Stimulated activated CD4-positive, alpha-beta T cell treated with anti-CD3 and anti-CD28 coated beads, Interleukin-12 subunit alpha, Interleukin-12 subunit beta, amount 100 ng/mL, for 4 hours (primary cell): Measurements from ENCODE around the gene DLL1.
"Not testable (repeated sequence)": the region's sequence is repeated elsewhere in the genome, so short reads cannot be mapped to it uniquely, and the experiment has no call there.

ENCODE experiments used
- DNase-seq: peaks from one replicate; pipeline ENCODE4 v3.0.0-alpha.2; 2020

DLL1 gene, protein sequence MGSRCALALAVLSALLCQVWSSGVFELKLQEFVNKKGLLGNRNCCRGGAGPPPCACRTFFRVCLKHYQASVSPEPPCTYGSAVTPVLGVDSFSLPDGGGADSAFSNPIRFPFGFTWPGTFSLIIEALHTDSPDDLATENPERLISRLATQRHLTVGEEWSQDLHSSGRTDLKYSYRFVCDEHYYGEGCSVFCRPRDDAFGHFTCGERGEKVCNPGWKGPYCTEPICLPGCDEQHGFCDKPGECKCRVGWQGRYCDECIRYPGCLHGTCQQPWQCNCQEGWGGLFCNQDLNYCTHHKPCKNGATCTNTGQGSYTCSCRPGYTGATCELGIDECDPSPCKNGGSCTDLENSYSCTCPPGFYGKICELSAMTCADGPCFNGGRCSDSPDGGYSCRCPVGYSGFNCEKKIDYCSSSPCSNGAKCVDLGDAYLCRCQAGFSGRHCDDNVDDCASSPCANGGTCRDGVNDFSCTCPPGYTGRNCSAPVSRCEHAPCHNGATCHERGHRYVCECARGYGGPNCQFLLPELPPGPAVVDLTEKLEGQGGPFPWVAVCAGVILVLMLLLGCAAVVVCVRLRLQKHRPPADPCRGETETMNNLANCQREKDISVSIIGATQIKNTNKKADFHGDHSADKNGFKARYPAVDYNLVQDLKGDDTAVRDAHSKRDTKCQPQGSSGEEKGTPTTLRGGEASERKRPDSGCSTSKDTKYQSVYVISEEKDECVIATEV

DNA sequence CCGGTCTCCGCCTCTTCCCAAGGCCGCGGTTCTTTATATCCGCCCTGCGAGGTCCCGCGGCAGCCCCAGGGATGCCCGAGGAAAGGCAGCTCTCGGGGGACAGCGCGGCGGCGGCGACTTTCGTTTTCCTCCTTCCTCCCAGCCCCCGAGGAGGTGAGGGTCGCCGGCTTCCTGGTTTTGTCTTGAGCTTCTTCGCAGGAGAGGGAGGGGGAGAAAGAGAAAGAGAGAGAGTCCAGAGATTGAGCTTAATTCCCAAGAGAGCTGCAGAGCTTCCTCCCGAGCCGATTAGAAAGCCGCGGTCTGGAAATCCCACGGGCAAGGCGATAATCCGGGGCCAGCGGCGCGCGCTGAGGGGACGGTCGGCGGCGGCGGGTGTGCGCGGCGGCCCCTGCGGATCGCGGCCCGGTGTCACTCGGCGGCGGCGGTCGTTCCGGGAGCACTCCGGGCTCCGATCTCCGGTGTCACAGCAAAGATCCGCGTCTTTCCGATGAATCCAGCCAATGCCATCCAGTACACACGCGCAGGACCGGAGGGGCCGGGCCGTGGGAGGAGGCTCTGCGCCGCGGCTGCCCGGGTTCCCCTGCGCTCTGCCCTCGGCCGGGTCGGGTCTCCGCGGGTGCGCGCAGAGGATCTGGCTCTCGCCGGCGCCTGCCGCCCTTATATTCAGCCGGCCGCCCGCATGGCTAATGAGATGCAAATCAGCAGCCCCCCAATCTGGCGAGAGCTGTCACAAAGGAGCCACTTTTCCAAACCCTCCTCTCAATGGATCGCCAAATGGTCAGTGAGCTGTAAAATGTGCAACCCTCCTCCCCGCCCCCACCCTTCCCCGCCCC, at the start of gene DLL1:
TSS of gene DLL1 (minus strand) at position 783 of the 833 bp plus-strand sequence. CDS start 939 bp downstream, outside the sequence.
- DNase-seq: no peak

DNA sequence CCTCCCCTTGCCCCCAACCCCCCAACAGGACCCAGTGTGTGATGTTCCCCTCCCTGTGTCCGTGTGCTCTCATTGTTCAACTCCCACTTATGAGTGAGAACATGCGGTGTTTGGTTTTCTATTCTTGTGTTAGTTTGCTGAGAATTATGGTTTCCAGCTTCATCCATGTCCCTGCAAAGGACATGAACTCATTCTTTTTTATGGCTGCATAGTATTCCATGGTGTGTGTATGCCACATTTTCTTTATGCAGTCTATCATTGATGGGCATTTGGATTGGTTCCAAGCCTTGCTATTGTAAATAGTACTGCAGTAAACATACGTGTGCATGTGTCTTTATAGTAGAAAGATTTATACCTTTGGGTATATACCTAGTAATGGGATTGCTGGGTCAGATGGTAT, 44.3 kb upstream of the DLL1 start:
- not testable (repeated sequence) for DNase-seq

DNA sequence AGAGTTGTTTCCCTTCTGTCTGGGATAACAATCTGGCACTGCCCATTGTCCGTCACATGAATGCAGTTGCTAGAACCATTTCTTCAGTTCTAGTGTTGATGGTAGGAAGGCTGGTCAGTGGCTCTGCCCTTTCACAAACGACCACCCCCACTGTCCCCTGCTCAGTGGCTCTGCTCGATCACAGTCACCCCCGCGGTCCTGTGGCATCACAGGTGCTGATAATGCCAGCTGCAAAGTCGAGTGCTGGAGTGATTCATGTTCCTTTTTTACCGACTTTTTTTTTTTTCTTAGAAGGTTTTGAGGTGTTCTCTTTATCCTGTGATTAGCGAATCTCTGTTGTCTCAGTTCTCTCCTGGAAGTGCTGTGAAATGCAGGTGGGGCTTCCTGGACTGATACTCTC, 38.4 kb upstream of the DLL1 start:
- DNase-seq: no peak

DNA sequence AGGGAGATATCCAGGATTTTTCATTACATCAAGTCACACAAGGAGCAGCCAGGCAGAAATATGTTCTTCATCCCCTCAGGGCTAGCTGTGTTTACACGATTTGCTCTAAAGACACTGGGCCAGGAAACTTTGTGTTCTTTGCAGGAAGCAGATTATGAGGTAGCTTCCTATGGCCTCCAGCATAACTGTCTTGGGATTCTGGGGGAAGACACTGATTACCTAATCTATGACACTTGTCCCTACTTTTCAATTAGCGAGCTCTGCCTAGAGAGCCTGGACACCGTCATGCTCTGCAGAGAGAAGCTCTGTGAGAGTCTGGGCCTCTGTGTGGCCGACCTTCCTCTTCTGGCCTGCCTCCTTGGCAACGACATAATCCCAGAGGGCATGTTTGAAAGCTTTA, 26.8 kb upstream of the DLL1 start:
- DNase-seq: no peak

DNA sequence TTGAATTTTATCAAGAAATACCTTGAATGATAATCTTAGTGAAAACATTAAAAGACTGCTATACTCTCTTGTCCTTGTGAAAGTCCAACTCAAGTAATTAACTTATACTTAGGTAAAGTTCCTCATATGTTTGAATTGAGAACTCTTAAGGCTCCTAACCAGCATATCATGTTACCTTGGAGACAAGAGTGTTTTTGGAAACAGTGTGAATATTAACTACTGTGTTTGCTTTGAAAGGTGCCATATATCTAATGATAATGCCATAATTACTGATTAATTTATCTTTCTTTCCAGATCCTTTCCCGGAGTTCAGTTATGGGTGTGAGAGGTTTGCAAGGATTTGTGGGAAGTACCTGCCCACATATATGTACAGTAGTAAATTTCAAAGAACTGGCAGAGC, 26.2 kb upstream of the DLL1 start:
- DNase-seq: no peak

DNA sequence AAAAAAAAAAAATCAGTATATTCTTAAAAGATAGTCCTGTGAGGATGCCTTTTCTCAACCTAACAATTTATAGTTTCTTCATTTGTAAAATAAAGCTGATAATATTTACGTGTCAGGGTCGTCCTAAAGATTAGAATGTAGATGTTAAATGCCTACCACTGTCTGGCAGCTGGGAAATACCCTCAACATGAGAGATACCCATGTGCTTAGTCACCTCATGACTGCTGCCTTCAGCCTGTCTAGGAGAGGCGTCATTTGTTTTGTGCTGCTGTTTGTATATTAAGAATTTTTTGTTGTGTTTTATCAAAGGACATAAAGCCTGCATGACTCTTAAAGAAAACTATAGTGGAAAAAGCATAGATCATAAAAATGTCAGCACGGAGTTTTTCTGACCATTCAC, 25.2 kb upstream of the DLL1 start:
- no peak for DNase-seq

DNA sequence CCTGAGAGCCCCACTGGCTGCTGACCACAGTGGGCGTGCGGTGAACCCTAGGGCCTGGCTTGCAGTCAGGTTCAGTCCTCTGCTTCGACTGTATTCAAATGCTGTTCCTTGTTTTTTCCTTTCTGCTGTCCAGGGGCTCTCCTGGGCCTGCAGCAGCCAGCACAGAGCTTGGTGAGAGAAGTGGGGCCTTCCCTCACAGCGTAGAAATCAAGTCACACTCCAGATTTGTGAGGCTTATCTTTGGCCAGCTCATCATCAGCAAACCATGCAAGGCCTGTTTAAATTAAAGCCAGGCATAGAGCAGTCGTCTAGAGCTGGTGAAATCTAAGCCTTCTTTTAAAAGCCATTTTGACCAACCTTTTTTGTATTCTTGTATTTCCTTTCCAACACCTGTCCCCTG, 24.1 kb upstream of the DLL1 start:
- DNase-seq: no peak

DNA sequence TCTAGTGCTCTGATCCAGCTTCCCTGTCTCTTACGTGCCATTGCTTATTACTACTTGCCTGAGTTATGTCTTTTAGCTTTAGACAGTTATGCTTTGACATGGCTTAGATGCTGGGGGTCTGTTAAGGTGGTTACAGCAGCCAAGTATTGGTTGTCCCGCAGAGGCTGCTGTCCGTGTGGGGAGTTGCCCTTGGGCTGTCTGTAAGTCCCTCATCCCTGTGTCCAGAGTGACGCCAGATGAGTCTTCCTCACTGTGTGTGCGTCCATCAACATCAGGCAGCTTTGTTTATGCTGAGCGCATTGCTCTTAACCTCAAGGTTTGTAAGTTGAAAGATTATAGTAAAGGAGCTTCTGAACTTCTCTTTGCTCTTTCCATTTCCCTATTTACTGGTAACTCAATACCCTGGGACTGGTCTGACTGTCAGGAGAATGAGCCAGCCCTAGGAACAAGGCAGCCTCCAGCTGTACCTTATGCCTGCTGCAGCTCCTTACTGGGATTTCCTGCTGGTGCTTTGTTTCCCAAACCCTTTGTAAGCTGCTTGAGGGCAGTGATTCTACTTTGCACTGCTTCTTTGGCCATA, 22.9 kb upstream of the DLL1 start:
- DNase-seq: no peak

DNA sequence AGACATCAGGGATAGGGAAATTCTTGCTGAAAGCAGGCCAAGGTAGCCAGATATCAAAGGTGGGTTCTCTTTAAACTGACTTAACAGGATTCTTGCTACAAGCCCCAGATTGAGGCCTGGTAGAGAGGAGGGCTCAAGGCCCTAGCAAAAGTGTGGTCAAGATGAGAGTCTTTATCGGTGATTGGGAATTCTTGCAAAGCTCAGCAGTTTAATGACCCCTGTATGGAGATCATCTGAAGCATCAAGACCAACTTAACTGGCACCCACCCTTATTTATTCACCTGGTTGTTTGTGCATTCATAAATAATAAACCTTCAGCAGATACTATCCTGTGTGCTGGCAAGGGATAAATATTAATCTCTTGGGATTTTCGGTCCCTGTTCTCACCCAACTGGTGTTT, 22.0 kb upstream of the DLL1 start:
- no peak for DNase-seq

DNA sequence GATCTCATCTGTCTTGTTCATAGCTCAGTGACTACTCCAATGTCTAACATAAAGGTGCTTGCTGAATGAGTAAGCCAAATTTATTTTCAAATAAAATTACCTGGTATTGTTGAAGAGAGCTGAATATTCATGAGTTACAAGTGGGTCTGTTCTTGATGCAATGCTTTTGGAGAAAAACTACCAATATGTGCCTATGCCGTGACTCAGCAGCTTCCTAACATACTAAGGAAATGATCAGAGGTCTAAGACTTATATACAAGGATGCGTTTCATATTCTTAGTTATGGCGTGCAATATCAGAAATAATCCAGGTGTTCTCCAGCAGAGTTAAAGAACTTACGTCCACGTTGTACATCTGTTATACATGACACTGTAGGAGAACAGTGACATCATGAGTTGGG, 20.8 kb upstream of the DLL1 start:
- DNase-seq: no peak

DNA sequence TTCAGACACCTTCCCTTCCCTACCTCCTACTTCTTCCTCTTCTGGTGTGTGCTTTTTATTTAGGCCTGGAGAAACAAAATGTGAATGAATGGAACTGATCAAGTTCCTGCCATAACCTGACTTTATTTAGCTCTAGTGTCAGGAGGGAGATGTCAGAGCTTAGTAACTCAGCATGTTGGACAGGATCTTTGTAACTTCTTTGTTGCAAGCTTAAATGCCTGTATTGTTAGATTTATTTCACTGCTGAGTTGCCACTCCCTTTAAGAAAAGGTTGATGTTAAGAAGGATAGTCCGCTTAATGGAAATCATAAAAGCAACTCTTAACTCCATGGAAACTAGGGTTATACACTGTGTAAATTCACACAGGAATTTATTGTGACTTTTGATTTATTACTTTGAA, 17.9 kb upstream of the DLL1 start:
- DNase-seq: no peak

DNA sequence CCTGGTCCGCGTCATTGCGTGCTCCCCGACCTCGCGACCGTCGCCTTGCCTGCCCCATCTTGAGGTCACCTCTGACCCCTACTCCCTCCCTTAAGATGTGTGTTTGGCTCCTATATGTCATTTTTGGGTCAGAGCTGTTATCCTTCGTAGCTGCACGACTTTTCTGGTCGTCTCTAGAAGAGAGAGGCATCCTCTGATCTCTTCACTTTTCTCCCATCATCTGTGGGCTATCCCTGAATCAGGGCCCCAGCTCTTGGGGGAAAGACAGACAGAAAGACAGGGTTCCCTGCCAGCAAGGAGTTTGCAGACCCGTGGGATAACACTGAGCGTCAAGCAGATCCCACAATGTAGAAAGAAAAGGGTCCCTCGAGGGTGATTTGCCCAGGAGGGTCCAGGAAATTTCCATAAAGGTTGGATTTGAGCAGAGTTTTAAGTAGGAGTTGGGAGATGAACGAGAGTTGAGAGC, 16.2 kb upstream of the DLL1 start:
- no peak for DNase-seq

DNA sequence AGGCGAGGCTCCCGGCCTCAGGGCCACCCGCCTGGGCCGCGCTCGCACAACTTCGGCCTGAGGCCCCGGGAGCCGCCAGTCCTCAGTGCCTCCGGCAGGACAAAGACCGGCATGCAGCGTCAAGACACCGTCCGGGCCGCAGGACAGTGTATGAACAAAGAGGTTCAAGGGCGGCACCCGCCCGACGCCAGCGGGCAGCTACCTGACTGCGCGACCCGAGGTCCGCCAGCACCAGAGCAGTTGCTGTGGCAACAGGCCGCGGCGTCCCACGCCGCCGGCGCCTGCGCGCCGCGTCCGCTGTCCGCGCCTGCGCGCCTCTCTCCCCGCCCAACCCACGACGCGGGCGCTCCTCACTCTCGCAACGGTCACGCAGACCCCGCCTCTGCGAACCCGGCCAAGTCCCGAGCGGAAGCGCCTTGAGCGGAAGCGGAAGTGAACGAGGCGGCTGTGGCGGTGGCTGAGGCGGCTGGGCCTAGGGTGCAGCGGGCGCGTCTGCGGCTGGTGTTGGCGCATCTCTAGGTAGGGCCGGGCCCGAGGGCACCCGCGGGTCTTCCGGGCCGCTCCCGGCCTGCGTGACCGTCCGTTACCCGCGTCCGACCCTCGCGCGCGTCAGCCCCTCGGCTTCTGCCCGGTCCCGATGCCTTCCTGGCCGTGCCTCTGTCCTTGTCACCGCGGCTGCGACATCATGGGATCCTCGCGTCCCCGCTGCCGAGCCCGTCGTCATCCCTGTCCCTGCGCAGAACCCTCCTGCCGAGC, 15.6 kb upstream of the DLL1 start, which contains the start of gene FAM120B:
TSS of gene FAM120B (plus strand) at position 435 of the 756 bp plus-strand sequence. CDS start 10,633 bp downstream, outside the sequence.
- peak; percentile 93 for DNase-seq

DNA sequence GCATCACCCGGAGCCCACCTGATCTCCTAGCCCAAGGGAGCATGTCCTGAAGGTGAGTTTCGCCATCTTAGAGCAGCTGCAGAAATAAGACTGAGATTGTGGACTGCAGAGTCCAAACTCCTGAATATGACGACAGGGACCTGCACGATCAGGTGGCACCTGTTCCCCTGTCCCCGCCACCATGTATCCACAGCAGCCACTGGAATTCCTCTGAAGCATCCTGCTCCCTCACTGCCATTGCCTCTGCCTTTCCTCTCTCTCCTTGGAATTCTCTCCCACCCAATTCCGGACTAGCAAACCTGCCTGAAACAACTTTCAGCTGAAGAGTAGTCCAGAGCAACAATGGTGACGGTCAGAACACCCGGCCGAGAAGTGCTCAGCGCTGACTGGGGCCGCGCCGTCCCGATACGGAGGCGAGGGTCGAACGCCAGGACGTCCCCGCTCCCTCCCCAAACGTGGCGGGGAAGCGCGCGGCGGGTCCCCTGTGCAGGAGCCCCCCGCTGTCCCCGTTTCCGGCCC, 15.0 kb upstream of the DLL1 start:
- DNase-seq: no peak

DNA sequence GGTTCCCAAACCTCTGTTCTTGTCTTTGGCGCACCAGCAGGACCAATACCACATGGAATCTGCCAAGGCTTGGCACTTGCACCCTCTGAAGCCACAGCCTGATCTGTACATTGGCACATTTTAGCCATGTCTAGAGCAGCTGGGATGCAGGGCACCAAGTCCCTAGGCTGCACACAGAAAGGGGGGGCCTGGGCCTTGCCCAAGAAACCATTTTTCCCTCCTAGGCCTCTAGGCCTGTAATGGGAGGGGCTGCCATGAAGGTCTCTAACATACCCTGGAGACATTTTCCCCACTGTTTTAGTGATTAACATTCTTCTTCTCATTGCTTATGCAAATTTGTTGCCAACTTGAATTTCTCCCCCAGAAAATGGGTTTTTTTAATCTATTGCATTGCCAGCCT, 10.3 kb upstream of the DLL1 start:
- no peak for DNase-seq

DNA sequence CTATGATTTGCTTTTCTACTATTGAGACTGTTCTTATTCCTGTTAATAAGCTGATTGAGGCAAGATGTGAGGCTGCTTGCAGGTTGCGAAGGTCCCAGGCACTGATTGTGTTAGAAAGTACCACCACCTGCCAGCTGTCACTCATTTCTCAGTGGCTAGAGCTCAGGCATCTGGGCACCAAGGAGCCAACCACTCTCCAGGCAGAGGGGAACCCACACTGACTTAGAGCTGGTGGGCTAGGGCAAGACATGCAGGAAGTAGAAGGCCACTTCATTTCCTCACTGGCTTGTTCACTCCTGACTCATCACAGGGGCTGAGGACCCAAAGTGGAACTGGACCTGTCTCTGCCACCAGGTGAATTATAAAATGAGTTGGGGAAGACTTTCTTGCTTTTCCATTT, 7.8 kb upstream of the DLL1 start:
- no peak for DNase-seq

DNA sequence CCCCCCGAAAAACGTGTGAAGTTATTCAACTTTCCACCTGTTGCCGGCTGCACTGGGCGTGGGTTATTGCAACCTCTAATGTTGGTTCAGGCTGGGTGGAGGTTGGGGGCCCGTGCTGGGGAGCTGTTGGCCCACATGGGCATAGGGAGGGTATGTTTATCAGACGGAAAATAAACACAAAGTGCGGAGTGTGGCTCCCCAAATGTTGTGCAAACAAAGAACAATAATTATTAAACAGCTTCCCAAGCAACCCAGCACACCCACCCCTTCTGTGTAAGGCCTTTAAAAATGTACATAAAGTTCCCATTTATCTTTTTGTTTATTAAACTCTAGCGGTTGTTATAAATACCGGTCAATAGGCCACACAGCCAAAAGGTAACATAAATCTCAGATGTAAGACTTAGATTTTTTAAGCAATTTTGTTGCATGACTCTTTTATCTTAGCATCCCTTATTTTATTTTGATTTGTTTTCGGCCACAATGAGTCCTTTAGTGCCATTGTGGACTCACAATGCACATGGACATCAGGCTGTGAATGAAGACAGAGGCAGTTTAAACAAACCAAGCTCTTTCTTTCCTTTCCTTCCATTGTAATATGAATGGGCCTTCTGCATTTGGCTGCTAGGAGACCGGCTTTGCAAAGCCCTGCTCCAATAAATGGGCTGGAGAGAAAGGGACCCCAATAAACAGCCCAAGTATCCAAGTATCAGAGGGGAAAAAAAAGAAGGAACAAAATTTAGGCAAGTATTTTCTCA, 6.9 kb upstream of the DLL1 start:
- DNase-seq: no peak

DNA sequence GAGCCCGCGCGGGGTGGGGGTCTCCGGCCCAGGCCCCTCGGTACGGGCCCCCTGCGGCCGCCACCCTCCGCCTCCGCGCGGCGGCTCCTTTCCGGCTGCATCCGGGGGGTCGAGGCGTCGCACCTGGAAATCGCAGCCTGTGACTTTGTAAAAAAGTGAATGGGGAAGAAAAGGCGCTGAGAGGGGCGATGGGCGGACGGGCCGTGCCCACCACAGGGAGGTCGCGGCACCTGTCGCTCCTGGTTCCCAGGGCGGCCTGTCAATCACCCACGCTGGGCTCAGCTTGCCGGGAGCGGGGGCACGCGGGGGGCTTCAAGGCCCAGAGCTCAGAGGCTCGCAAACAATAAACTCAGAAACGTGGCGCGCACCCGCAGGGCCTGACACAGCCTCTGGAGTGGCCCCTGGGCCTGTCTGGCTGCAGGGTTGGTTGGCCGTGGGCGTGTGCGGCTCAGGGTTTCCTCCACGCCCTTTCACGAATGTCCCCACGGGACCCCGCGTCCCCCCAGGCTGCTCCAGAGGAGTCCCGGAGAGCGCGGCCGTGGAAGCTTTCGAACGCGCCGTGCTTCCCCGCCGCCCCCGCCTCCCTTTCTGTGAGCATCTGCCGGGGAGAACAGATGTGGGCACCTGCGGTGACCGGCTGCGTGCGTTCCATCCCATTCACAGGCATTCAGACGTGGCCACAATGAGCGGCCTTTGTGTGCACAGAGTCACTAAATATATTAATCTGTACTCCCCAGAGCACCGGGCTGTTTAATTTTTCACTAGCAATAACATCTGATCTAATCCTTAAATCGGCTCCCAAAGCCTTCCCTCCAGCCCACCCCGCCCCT, 6.1 kb upstream of the DLL1 start:
- no peak for DNase-seq

DNA sequence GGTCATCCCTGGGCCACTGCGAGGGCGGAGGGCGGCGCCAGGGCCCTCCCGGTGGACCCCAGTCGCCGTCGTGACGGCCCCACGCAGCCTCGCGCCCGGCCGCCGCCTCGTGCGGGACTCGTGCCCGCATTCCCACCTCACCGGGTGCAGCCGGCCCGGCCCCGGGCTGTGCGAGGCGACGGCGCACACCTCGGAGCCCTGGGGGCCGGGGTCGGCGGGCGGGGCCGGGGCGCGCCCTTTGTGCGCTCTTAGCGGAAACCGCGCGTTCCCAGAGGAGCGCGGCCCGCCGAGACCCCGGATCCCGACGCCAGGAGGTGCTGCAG, 5.5 kb upstream of the DLL1 start:
- DNase-seq: no peak
